ENCODE results near the gene GRAMD2B.

The GRAMD2B gene

GRCh38 chr5:126525630-126526245 lies 102.5 kb downstream of the GRAMD2B start:
- no peaks in the 10 kb centered on the region for H3K4me1 Mint-ChIP-seq
- no peaks in the 10 kb centered on the region for H3K36me3 Mint-ChIP-seq (ENCODE audit: insufficient read depth)
- H3K27ac Mint-ChIP-seq (ENCODE audit: low read depth): no peak overlapping the region
- no peak overlapping the region for H3K4me3 Mint-ChIP-seq
- ATAC-seq (replicated peaks; ENCODE audit: extremely low read depth, poor library complexity, severe bottlenecking): no peak
- H3K9me3 Mint-ChIP-seq: no peaks in the 10 kb centered on the region
- no peak for DNase-seq (ENCODE audit: low spot score in 2 of 2)
- peaks cover 18% of the 10 kb centered on the region for H3K27me3 Mint-ChIP-seq

GRCh38 chr5:126526493-126526892 lies 103.3 kb downstream of the GRAMD2B start:
- H3K27me3 Mint-ChIP-seq: peaks cover 18% of the 10 kb centered on the region
- no peak overlapping the region for H3K27ac Mint-ChIP-seq (ENCODE audit: low read depth)
- H3K4me3 Mint-ChIP-seq: no peak overlapping the region
- DNase-seq (ENCODE audit: low spot score in 2 of 2) (no peak), ATAC-seq (replicated peaks; ENCODE audit: extremely low read depth, poor library complexity, severe bottlenecking) (no peak)
- no peaks in the 10 kb centered on the region for H3K36me3 Mint-ChIP-seq (ENCODE audit: insufficient read depth)
- H3K4me1 Mint-ChIP-seq: no peaks in the 10 kb centered on the region
- H3K9me3 Mint-ChIP-seq: no peaks in the 10 kb centered on the region

GRCh38 chr5:126527158-126527557 lies 103.9 kb downstream of the GRAMD2B start:
- Mint-ChIP-seq H3K9me3 (no peaks in the 10 kb centered on the region), H3K27ac (ENCODE audit: low read depth) (no peak overlapping the region), H3K4me1 (no peaks in the 10 kb centered on the region), H3K36me3 (ENCODE audit: insufficient read depth) (no peaks in the 10 kb centered on the region), H3K4me3 (no peak overlapping the region), H3K27me3 (peaks cover 18% of the 10 kb centered on the region)
- no peak for ATAC-seq (replicated peaks; ENCODE audit: extremely low read depth, poor library complexity, severe bottlenecking)
- DNase-seq (ENCODE audit: low spot score in 2 of 2): no peak

DNA sequence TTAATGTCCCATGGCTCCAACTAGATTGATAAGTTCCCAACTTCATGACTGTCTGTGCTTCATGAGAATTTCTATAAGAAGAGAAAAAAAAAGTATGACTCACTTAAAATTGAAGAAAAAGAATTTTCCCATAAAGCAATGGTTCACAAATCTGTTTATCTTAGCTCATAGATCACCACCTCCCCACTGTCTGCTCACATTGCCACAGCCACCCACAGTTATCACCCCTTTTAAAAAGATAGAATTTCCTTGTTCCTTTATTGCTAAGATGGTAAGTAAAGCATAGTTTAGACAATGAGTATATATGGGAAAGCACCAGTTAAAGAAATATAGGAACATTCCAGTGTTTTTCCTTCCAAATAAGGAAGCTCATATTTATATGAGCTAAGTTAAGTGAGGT lies 104.7 kb downstream of the GRAMD2B start:
- no peak overlapping the region for H3K4me3 Mint-ChIP-seq
- peaks cover 18% of the 10 kb centered on the region for H3K27me3 Mint-ChIP-seq
- no peaks in the 10 kb centered on the region for H3K4me1 Mint-ChIP-seq
- H3K36me3 Mint-ChIP-seq (ENCODE audit: insufficient read depth): no peaks in the 10 kb centered on the region
- no peak for DNase-seq (ENCODE audit: low spot score in 2 of 2)
- ATAC-seq (replicated peaks; ENCODE audit: extremely low read depth, poor library complexity, severe bottlenecking): no peak
- H3K27ac Mint-ChIP-seq (ENCODE audit: low read depth): no peak overlapping the region
- no peaks in the 10 kb centered on the region for H3K9me3 Mint-ChIP-seq

GRCh38 chr5:126531543-126532120 lies 108.4 kb downstream of the GRAMD2B start:
- no peak overlapping the region for H3K4me3 Mint-ChIP-seq
- no peaks in the 10 kb centered on the region for H3K36me3 Mint-ChIP-seq (ENCODE audit: insufficient read depth)
- DNase-seq (ENCODE audit: low spot score in 2 of 2): no peak
- no peaks in the 10 kb centered on the region for H3K4me1 Mint-ChIP-seq
- no peak for ATAC-seq (replicated peaks; ENCODE audit: extremely low read depth, poor library complexity, severe bottlenecking)
- no peaks in the 10 kb centered on the region for H3K9me3 Mint-ChIP-seq
- peaks cover 24% of the 10 kb centered on the region for H3K27me3 Mint-ChIP-seq
- H3K27ac Mint-ChIP-seq (ENCODE audit: low read depth): no peak overlapping the region

DNA sequence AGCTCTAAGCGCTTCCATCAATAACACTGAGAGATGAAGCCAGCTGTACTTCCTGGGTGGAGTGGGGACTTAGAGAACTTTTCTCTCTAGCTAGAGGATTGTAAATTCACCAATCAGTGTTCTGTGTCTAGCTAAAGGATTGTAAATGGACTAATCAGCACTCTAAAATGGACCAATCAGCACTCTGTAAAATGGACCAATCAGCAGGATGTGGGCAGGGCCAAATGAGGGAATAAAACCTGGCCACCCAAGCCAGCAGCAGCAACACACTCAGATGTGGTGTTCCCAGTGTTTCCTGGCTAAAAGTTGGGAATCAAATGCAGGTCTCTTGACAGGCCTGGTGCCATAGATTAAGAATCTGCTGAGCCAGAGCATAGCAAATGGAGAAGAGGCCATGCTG lies 111.3 kb downstream of the GRAMD2B start:
- DNase-seq (ENCODE audit: low spot score in 2 of 2) (no peak), ATAC-seq (replicated peaks; ENCODE audit: extremely low read depth, poor library complexity, severe bottlenecking) (no peak)
- no peaks in the 10 kb centered on the region for H3K36me3 Mint-ChIP-seq (ENCODE audit: insufficient read depth)

DNA sequence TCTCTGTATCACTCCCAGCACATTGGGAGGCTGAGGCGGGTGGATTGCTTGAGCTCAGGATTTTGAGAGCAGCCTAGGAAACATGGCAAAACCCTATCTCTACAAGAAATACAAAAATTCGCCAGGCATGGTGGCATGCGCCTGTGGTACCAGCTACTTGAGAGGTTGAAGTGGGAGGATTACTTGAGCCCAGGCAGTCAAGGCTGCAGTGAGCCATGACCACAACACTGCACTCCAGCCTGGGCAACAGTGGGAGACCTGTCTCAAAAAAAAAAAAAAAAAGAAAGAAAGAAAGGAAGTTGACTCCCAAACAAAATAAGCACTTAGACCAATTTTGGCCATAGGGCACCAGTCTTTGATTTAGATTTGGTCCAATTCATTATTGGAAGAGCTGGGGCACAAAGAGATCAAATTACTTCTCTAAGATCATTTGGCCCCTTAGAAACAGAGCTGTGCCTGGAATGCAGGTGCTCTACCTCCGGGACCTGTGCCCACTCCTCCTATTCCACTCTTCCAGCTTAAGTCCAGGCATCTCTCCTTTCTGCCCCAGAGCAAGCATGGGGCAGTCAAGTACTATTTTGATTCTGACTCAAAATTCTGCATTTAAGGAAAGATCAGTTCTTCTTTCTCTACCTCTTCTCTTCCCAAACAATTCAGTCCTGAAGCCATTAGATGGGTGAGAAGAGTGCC lies 112.8 kb downstream of the GRAMD2B start:
- H3K9me3 Mint-ChIP-seq: no peaks in the 10 kb centered on the region
- H3K36me3 Mint-ChIP-seq (ENCODE audit: insufficient read depth): no peaks in the 10 kb centered on the region
- H3K27ac Mint-ChIP-seq (ENCODE audit: low read depth): no peak overlapping the region
- DNase-seq (ENCODE audit: low spot score in 2 of 2): no peak
- H3K4me3 Mint-ChIP-seq: no peak overlapping the region
- no peak for ATAC-seq (replicated peaks; ENCODE audit: extremely low read depth, poor library complexity, severe bottlenecking)
- H3K4me1 Mint-ChIP-seq: no peaks in the 10 kb centered on the region
- H3K27me3 Mint-ChIP-seq: peaks cover 16% of the 10 kb centered on the region

More for the DNA sequence above, 111.3 kb downstream of the GRAMD2B start:
- H3K4me1 Mint-ChIP-seq: no peaks in the 10 kb centered on the region
- H3K9me3 Mint-ChIP-seq: no peaks in the 10 kb centered on the region
- H3K27ac Mint-ChIP-seq (ENCODE audit: low read depth): no peak overlapping the region
- no peak overlapping the region for H3K4me3 Mint-ChIP-seq
- H3K27me3 Mint-ChIP-seq: peaks cover 16% of the 10 kb centered on the region

DNA sequence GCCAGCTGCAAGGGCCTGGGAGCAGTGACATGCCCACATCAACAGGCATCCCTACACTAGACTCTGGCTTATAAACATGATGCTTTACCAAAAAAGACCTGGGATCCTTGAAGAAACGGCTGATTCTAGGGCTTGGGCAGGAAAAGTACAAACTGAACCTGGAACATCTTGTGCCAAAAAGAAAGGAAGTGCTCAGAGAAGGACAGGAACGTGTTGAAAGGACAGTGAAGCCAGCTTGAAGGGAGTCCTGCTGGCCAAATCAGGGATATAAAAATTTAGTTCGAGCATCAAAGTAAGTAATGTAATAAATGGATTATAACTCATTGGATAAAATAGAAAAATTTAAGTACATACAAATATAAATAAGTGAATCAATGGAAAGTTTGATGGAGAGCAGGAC lies 113.7 kb downstream of the GRAMD2B start:
- H3K4me3 Mint-ChIP-seq: no peak overlapping the region
- peaks cover 16% of the 10 kb centered on the region for H3K27me3 Mint-ChIP-seq
- ATAC-seq (replicated peaks; ENCODE audit: extremely low read depth, poor library complexity, severe bottlenecking): no peak
- no peaks in the 10 kb centered on the region for H3K36me3 Mint-ChIP-seq (ENCODE audit: insufficient read depth)
- H3K9me3 Mint-ChIP-seq: no peaks in the 10 kb centered on the region
- DNase-seq (ENCODE audit: low spot score in 2 of 2): no peak
- H3K4me1 Mint-ChIP-seq: no peaks in the 10 kb centered on the region
- no peak overlapping the region for H3K27ac Mint-ChIP-seq (ENCODE audit: low read depth)

GRCh38 chr5:126538579-126538978 lies 115.4 kb downstream of the GRAMD2B start:
- DNase-seq (ENCODE audit: low spot score in 2 of 2): no peak
- no peak overlapping the region for H3K4me3 Mint-ChIP-seq
- no peak overlapping the region for H3K27ac Mint-ChIP-seq (ENCODE audit: low read depth)

DNA sequence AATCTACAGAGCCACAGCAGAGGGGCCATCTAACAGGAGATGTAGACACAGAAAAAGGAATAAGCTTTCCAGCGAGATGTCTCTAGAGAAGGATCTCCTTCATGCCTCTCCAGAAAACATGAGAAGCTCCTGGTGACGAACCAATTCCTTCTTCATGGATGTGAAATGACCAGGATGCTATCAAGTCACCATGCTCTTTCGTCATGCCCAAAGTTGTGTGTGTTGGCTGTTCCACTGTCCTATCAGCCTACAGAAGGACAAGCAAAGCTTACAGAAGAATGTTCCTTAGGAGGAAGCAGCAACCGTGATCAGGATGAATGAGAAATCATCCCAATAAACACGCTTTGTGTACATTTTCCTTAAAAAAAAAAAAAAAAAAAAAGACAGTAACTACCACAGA lies 117.4 kb downstream of the GRAMD2B start:
- peaks cover 9% of the 10 kb centered on the region for H3K27me3 Mint-ChIP-seq
- no peaks in the 10 kb centered on the region for H3K4me1 Mint-ChIP-seq
- ATAC-seq (replicated peaks; ENCODE audit: extremely low read depth, poor library complexity, severe bottlenecking): no peak
- no peak overlapping the region for H3K27ac Mint-ChIP-seq (ENCODE audit: low read depth)
- no peaks in the 10 kb centered on the region for H3K9me3 Mint-ChIP-seq
- no peak overlapping the region for H3K4me3 Mint-ChIP-seq
- H3K36me3 Mint-ChIP-seq (ENCODE audit: insufficient read depth): no peaks in the 10 kb centered on the region
- no peak for DNase-seq (ENCODE audit: low spot score in 2 of 2)

More at GRCh38 chr5:126538579-126538978, 115.4 kb downstream of the GRAMD2B start:
- H3K4me1 Mint-ChIP-seq: no peaks in the 10 kb centered on the region
- ATAC-seq (replicated peaks; ENCODE audit: extremely low read depth, poor library complexity, severe bottlenecking): no peak
- H3K27me3 Mint-ChIP-seq: peaks cover 16% of the 10 kb centered on the region
- no peaks in the 10 kb centered on the region for H3K36me3 Mint-ChIP-seq (ENCODE audit: insufficient read depth)
- H3K9me3 Mint-ChIP-seq: no peaks in the 10 kb centered on the region

GRCh38 chr5:126542441-126542840 lies 119.2 kb downstream of the GRAMD2B start:
- ATAC-seq (replicated peaks; ENCODE audit: extremely low read depth, poor library complexity, severe bottlenecking) (no peak), DNase-seq (ENCODE audit: low spot score in 2 of 2) (no peak)
- H3K27ac Mint-ChIP-seq (ENCODE audit: low read depth): no peak overlapping the region
- no peaks in the 10 kb centered on the region for H3K9me3 Mint-ChIP-seq
- no peaks in the 10 kb centered on the region for H3K36me3 Mint-ChIP-seq (ENCODE audit: insufficient read depth)
- H3K4me1 Mint-ChIP-seq: no peaks in the 10 kb centered on the region
- no peak overlapping the region for H3K4me3 Mint-ChIP-seq
- H3K27me3 Mint-ChIP-seq: no peaks in the 10 kb centered on the region

DNA sequence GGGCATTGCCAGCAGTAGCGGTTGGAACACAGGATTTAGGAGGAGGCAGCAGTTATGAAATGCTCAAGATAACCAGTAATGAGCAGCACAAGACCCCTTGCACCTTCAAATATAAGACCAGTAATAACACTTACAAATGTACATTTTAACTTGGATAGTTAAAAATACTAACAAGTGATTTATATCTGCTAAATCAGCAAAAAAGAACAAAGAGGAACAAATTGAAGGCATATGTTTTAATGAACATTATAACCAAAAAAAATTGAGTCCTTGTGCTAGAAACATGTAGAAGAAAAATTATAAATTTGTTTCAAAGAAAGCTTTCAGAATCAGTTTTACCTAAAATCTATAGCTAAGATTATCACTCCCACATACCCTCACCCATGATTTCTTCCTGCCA lies 119.8 kb downstream of the GRAMD2B start:
- no peaks in the 10 kb centered on the region for H3K27me3 Mint-ChIP-seq
- H3K27ac Mint-ChIP-seq (ENCODE audit: low read depth): no peak overlapping the region
- no peaks in the 10 kb centered on the region for H3K9me3 Mint-ChIP-seq
- no peak overlapping the region for H3K4me3 Mint-ChIP-seq
- DNase-seq (ENCODE audit: low spot score in 2 of 2) (no peak), ATAC-seq (replicated peaks; ENCODE audit: extremely low read depth, poor library complexity, severe bottlenecking) (no peak)
- no peaks in the 10 kb centered on the region for H3K4me1 Mint-ChIP-seq
- H3K36me3 Mint-ChIP-seq (ENCODE audit: insufficient read depth): no peaks in the 10 kb centered on the region

DNA sequence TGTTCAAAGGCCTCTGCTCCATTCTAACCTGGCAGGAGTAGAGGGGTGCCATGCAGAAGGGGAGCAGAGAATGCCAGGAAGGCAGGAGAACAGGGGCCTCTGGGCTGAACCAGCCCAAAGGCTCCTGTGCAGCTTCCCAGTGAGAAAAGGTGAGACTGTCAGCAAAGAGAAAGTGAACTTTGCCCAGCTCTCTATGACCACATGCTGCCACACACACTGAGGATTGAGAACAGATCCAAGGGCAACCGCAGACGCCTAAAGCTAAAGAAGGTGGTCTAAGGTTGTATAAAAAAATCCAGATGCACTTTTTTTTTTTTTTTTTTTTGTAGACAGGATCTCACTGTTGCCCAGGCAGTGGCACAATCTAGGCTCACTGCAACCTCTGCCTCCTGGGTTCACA lies 120.5 kb downstream of the GRAMD2B start:
- Mint-ChIP-seq H3K27me3 (no peaks in the 10 kb centered on the region), H3K36me3 (ENCODE audit: insufficient read depth) (no peaks in the 10 kb centered on the region), H3K4me3 (no peak overlapping the region), H3K9me3 (no peaks in the 10 kb centered on the region), H3K4me1 (no peaks in the 10 kb centered on the region), H3K27ac (ENCODE audit: low read depth) (no peak overlapping the region)
- ATAC-seq (replicated peaks; ENCODE audit: extremely low read depth, poor library complexity, severe bottlenecking): no peak
- DNase-seq (ENCODE audit: low spot score in 2 of 2): no peak

All from central memory CD8-positive, alpha-beta T cell (primary cell).